HG02763 (cell line): ENCODE measurements around the gene CD3E.
"Not testable (repeated sequence)": the region's sequence is repeated elsewhere in the genome, so short reads cannot be mapped to it uniquely, and the experiment has no call there.

Experiments
- ATAC-seq: cut with Tn5 transposase; IDR thresholded peaks from one replicate; pipeline ENCODE4 v1.9.1; 2021; ENCODE audit warnings: mild to moderate bottlenecking, moderate library complexity; ENCODE audit not compliant: unreplicated experiment

CD3E gene

DNA sequence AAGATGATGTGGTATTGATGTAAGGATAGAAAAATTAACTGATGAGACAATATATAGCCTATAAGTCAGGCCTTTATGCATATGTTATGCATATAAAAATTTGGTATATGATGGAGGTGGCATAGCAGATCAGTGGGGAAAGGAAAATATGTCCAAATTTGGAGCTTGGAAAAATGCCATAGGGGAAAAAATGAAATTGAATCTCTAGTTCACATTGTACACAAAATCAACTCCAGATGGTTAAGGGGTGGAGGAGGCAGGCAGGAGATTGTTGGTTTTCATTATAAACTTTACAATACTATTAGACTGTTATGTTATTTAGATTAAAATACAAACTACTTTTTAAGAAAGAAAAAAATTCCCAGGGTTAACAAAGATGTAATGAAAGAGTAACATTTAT, 15.1 kb upstream of the CD3E start:
- ATAC-seq: no peak

DNA sequence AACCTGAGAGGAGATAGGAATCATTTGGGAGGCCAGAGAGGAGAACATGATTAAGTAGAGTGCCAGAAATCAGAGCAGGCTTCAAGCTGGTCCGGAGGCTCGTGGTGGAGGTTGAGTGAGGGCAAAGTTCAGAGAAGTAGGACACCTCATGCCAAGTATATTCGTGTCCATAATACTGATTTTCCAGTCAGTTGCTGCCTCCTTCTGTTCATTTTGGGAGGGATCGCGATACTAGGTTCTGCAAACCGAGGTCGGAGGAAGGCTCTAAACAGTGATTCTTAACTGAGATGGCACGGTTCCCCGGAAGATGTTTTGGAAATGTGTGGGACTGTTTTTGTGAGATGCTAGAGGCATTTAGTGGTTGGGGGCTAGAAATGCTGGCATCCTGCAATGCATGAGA, 13.6 kb upstream of the CD3E start:
- no peak for ATAC-seq

DNA sequence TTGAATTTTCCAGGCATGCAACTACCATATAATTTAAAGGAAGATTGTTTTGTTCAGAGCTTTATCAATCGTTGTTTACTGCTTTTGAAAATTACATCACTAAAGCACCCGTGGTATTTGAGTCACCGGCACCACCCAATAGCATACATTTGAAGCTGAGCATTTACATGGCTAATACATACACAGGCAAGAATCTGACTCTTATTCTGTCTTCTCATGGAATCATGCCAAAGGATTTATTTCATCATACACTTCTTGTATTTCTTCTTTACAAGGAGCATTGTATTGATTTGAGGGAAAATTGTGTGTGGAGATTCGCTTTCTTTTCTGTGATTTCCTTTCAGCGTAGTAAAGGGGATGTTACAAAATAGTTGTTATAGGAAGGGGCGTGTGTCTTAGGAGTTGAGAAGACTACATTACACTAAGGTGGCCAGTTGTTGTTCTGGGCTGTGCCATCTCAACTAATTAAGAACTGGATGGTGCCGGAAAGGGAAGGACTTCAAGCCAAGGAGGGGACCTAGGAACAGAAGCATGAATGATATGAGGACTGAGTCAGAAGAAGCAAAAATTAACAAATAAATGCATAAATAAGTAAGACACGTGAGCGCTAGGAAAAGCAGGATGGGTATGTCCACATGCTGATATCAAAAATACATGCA, 12.9 kb upstream of the CD3E start:
- no peak for ATAC-seq

DNA sequence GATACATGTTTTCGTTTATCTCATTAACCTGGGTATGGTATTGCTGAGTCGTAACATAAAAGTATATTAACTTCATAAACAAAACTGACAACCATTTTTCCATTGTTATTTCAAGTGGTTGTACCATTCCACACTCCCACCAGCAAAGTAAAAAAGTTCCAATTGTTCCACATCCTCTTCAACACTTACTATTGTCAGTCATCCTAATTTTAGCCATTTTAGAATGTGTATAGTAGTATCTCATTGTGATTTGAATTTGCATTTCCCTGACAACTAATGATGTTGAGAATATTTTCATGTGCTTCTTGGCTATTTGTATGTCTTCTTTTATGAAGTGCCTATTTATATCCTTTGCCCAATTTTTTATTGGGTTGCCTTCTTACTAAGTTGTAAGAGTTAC, 10.5 kb upstream of the CD3E start:
- ATAC-seq: no peak

DNA sequence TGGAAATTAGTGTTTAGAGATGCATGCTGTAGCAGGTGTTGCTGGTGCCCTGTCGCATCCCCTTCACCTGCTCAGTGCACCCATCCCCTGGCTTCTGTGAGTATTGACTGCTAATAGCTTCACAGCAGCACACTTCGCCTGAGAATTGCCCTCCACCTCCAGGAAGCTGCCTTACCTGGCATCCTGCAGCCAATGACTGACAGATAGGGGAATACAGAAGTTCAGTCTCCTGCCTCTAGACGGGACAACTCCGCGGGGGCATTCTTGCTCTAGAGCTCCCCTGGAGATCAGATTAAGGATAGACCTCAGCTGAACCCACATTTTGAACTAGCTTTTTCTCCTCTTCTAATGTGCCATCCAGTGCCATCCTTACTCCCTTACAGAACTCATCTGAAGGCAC, 9.3 kb upstream of the CD3E start:
- no peak for ATAC-seq

DNA sequence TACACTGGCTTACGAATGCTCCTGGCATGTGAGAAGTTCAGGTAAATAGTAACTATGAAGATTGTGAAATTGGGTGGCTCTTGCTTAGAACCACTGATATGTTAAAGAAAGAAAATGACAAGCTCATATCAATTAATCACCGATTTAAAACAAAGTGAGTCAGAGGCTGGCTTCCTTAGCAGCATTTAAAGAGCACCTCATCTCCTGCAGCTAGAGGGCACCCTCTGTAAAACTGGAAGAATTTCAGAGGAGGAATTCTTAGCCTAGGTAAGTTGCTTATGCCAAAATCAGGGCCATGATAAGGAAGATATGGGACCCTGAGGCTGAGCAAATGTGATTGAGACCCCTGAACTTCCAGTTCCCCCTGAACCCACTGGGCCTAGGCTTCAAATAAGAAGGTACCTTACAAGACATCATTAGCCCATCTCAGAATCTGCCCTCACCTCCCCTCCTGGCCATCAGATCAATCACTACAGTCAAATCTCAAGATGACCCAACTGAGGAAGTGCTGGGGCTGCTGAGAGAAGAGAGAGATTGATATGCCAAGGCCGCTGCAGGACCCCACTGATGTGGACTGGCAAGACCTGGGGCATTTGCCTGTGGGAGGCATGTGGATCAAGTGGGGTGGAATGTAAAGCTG, 8.6 kb upstream of the CD3E start:
- ATAC-seq: no peak

DNA sequence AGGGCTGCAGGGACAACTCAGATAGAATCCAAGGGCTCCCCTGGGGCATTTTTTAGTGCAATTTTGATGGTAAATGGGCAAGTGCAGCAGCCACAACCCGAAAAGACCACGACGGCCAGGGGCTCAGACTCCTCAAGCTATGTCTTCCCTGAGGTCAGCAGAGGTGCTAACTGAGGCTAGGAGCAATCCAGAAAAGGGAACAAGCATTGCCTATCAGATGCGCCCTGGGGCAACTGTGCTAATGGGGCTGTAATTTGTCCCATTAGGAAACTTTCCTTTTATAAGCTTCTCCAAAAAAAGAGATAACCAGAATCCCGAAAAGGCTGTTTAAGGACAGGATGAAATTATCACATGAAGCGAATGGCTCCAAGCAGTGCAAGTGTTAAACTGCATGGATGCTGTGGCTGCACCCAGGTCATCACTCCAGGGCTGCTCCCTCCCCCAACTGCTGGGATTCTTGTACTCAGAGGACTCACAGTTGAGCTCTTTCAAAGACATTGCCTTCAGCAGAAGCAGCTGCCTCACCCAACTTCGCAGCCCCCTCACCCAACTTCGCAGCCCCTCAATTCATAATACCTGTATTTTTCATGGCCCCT, 2.8 kb upstream of the CD3E start:
- ATAC-seq: no peak

DNA sequence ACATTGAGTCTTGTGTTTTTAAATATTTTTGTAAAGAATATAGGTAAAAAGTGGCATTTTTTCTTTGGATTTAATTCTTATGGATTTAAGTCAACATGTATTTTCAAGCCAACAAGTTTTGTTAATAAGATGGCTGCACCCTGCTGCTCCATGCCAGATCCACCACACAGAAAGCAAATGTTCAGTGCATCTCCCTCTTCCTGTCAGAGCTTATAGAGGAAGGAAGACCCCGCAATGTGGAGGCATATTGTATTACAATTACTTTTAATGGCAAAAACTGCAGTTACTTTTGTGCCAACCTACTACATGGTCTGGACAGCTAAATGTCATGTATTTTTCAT, 333 bp upstream of the CD3E start:
- no peak for ATAC-seq

DNA sequence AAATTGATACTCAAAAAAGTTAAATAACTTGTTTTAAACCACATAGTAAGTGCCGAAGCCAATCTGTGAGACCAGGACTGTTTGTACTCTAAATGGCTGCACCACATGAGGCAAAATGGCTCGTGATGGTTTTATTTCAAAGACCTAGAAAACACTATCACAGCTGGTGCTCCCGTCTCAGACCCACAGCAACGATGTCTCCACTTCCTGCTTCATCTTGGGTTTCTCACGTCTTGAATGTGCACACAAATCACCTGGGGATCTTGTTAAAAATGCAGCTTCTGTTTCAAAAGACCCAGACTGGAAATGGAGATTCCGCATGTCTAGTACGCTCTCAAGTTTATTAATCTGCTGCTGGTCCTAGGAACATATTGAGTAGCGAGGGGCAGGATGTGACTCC, 1.2 kb downstream of the CD3E start:
- no peak for ATAC-seq

DNA sequence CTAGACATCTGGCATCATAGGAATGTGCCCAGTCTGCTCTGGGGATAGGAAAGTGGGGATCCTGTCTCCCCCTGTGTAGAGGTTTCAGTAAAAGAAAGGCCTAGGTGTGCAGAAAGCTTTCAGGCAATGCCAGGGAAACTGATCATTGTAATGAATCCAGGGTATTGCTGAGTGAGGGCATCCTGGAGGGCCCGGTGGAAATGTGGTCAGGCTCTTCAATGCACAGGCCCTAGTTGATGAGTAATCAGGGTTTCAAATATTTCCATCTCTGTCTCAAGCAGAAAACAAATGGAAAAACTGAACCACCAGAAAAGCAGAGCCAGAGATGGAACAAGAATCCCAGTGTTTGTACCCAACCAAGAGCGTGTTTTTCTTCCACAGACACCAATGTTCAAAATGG, 2.0 kb downstream of the CD3E start:
- no peak for ATAC-seq

DNA sequence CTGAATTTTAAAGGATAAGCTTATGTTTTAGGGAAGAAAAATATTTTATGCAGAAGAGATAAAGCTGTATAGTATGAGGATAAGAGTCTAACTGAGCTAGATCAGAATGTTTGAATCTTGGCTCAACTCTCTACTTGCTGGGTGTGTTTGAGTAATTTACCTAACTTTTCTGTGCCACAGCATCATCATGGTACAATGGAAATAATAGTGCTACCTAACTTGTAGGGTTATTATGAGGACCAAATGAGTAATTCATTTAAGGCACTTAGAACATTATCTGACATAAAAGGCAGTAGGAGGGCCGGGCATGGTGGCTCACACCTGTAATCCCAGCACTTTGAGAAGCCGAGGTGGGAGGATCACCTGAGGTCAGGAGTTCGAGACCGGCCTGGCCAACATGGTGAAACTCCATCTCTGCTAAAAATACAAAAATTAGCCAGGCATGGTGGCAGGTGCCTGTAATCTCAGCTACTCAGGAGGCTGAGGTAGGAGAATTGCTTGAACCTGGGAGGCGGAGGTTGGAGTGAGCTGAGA, 4.5 kb downstream of the CD3E start:
- ATAC-seq: not testable (repeated sequence)

DNA sequence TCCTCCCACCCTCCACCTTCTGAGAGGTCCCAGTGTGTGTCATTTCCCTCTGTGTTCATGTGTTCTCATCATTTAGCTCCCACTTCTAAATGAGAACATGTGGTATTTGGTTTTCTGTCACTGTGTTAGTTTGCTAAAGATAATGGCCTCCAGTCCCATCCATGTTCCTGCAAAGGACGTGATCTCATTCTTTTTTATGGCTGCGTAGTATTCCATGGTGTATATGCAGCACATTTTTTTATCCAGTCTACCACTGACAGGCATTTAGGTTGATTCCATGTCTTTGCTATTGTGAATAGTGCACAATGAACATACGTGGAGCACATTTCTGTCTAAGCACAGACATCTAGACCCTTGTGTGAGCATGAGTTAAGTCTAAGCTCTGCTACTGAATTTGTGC, 5.7 kb downstream of the CD3E start:
- no peak for ATAC-seq

DNA sequence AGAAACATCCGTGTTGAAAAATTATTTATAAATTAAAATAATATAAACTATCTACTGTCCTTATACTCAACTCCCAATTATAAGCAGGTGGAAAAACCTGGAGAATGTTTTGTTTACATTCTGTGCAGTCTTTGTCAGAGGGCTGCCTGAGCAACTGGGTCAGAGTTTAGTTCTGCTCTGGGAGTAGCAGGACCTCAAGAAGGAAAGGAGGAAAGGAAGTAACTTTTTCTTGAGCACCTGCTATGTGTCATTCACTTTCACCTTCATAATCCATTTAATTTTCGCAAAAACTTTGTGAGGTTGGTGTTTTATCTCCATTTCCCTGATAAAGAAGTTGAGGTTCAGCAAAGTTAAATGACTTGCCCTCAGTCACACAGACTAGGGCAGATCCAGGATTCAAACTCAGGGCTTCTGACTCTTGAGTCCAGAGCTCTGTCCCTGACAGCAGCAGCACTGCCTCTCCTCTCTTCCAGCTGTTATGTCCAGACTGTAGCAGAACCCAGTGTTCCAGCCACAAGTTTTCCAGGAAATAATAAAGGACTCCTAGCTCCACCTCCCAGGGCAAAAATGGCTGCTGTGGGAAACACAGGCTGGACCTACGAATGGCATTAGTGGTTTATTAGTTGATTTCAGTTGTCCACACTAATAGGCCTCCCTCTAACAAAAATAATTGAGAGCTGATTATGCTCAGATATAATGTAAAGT, 6.4 kb downstream of the CD3E start:
- ATAC-seq: no peak

DNA sequence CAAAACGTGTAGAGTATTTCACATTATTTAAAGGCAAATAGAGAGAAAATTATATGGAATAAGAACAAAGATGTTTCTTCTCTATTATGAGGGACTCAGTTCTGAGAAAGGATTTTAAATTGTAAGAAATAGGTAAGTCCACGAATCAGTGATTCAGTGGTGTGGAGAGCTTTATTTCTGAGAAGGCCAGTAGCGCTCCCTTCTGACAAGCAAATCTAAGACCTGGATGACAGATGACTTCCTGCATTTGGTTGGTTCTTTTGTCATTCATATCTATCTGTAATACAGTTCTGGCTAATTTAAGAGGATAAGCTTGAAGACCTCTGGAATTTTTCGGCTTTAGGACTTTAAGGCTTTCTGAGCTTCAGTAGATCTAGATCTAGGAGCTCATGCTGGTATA, 7.0 kb downstream of the CD3E start:
- no peak for ATAC-seq

DNA sequence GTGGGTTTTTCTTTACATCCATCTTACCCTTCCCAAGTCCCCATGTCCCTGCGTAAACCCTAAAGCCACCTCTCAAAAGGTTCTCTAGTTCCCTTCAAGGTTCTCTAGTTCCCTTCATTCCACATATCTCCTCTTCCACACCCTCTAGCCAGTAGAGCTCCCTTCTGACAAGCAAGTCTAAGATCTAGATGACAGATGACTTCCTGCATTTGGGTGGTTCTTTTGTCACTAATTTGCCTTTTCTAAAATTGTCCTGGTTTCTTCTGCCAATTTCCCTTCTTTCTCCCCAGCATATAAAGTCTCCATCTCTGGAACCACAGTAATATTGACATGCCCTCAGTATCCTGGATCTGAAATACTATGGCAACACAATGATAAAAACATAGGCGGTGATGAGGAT, 7.8 kb downstream of the CD3E start:
- ATAC-seq: no peak

DNA sequence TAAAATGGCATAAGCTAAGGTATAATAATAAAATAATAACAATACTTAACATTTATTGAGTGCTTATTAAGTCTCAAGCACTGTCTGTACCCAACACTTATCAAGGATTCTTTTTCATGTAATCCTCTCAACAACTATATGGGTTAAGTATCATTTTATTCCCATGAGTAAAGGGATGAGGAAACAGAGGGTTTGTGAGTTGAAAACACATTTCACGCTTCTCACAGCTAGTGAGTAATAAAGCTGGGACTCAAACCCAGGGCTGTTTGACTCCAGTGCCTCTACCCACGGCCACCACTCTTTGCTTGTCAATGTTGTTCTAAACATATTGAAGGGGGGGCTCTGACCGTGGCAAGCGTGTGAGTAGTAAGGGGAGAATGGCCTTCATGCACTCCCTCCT, 8.7 kb downstream of the CD3E start:
- no peak for ATAC-seq

DNA sequence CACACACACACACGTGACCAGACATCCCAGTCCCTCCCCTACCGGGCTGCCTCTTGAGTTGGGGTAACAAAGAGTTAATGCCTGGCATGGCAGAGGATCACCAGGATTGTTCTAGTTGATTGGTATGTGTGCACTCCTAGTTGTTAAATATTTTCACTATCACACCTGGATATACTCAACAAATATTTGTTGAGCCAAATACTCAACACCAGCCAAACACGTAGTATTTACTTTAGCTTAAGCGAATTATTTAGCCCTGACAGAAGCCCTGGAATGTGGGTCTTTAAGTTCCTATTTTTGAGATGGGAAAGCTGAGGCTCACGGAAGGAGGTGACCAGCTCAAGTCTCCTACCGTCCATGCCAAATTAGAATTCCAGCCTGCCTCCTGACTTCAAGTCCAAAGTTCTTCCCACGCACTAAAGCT, 10.5 kb downstream of the CD3E start:
- no peak for ATAC-seq

DNA sequence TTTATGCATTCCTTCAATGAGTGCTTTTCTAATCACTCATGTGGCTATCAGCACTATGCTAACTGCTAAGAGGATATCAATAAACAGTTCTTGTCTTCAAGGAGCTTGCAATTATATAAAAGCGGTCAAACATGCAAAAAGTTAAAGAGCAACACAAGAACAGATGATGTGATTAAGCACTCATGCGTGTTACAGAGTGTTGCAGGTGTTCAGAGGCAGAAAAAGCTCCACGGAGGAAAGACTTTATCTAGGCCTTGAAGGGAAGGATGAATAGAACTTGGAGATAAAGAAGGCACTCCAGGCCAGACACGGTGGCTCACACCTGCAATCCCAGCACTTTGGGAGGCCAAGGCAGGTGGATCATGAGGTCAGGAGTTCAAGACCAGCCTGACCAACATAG, 13.6 kb downstream of the CD3E start:
- no peak for ATAC-seq

DNA sequence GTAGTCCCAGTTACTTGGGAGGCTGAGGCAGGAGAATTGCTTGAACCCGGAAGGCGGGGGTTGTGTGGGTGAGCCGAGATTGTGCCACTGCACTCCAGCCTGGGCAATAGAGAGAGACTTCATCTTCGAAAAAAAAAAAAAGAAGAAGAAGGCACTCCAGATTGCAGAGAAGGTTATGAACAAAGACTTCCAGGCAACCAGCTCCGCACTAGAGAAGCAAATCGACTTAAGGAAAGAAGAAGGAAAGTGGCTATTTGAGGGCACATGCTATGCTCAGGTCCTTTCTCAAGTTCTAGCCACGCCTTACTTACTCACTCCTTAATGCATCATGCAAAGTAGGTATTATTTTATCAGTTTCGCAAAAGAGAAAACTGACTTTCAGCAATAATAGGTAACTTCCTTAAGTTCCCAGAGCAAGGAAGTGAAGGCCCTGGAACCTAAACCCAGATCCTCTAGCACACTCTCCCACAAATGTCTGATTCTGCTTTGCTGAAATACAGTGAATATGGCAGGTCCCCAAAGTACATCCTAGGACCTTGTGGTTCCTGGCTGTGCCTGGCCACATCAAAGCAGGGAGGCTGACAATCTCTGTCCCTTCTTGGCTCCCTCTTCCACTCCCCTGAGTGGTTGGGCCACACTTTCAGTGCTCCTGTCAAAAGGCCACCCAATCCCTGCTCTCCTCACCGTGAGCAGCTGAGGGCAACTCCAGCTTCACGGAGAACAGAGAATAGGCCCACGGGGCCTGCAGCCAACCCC, 14.2 kb downstream of the CD3E start:
- no peak for ATAC-seq

DNA sequence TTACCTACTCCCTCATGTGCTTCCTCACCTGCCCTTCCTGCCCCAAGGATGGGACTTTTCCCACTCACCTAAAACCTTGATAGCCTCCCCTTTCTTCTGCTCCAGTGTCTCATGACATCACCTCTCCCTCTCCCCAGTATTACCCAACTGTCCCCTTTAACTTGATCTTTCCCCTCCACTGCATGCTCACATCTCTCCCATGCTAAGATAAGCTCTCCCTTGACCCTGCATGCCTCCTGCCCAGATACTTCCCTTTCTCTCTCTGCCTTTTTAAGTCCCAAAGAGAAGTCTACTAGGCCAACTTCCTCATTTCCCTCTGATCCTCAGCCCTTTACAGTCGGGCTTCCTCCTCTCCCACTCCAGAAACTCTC, 14.8 kb downstream of the CD3E start:
- ATAC-seq: no peak

DNA sequence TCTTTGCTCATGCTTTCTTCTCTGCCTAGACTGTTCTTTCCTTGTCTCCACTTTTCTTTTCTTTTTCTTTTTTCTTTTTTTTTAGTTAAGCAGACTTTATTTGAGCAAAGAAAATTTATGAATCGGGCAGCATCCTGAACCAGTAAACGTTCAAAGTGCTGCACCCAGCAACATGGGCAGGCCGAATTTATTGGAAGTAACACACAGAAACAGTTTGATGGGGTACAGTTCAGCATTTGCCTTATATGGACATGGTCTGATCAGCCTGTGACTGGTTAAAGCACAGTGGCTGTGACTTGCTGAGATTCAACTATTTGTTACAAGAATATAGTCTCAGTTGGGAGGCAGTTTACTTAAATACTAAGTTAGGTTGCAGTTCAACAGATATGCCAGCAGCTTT, 16.0 kb downstream of the CD3E start:
- no peak for ATAC-seq
